Stomach (tissue), 9 donors: ENCODE data around the gene GPR37L1. TPM values are rescaled to one million over a fixed set of nuclear protein-coding genes. Genes with fewer than 3 reads are reported as not detected.

Experiments
- DNase-seq, 2 donors: peaks; one replicate each; pipeline versions ENCODE4 v3.0.0 to v3.0.0-alpha.2; 2013 to 2019
- H3K27ac ChIP-seq, 5 donors: fragments of 200-600 bp in 4 of 5; sonication (generic) in 4 of 5; one replicate each; pipeline ENCODE4 v1.5.1; 2013 to 2019; ENCODE audit warnings: mild to moderate bottlenecking in 1 of 5, moderate library complexity in 1 of 5
- H3K27me3 ChIP-seq, 3 donors: fragments of 200-600 bp; sonication (generic); one replicate each; pipeline ENCODE4 v1.5.1; 2017 to 2019; ENCODE audit warnings: mixed run types in 1 of 3
- H3K36me3 ChIP-seq, 4 donors: fragments of 200-600 bp; sonication (generic); 1 replicate in 3 of 4; 2 replicates in 1 of 4; pipeline ENCODE4 v1.5.1; 2016 to 2019
- H3K4me1 ChIP-seq, 4 donors: fragments of 200-600 bp; sonication (generic); one replicate each; pipeline ENCODE4 v1.5.1; 2016 to 2019
- H3K4me3 ChIP-seq, 4 donors: fragments of 200-600 bp; sonication (generic) in 3 of 4; one replicate each; pipeline ENCODE4 v1.5.1; 2016 to 2019; ENCODE audit warnings: mild to moderate bottlenecking in 1 of 4
- H3K9me3 ChIP-seq, 4 donors: fragments of 200-600 bp; sonication (generic); one replicate each; pipeline ENCODE4 v1.5.1; 2016 to 2019
- EP300 ChIP-seq: sonication (generic); formaldehyde crosslinking; IDR thresholded peaks from one replicate; pipeline ENCODE4 v1.6.1; 2017; ENCODE audit warnings: antibody characterized with exemption
- POLR2A ChIP-seq, 4 donors: fragments of 450-650 bp; IDR thresholded peaks; one replicate each; pipeline ENCODE4 v1.6.1; 2016; ENCODE audit warnings: antibody characterized with exemption in 4 of 4, control low read depth in 2 of 4, mild to moderate bottlenecking in 1 of 4, moderate library complexity in 1 of 4
- POLR2AphosphoS5 ChIP-seq, 3 donors: sonication (generic); formaldehyde crosslinking; IDR thresholded peaks; one replicate each; pipeline ENCODE4 v1.6.1; 2016; ENCODE audit warnings: antibody characterized with exemption in 3 of 3
- WGBS, 5 donors: extraction: QIAGEN DNeasy Blood & Tissue Kit in 3 of 5; methylation state at CpG; one replicate each; pipeline versions ENCODE4 v1.1.5 to v1.1.7; 2013 to 2018; 5-methylcytosine and 5-hydroxymethylcytosine counted together
- intact Hi-C: fragments of 100-400 bp; cut with DNase I; formaldehyde crosslinking; loops from one replicate; pipeline ENCODE4 v1.15.1; 2023; ENCODE audit warnings: low total_unique reads
- polyA plus RNA-seq, 3 donors: library from polyadenylated mRNA; stranded (reverse); fragments of 200-250 nt; gene quantifications; one replicate each; pipeline ENCODE4 v1.2.3, GENCODE V29; 2013
- small RNA-seq, 4 donors: library from RNA; depleted of rRNA; stranded (forward); fragments of <200 nt; gene quantifications; one replicate each; pipeline ENCODE3, GENCODE V24; 2016
- total RNA-seq, 5 donors: library from RNA; depleted of rRNA; stranded (reverse); fragments of >200 nt; gene quantifications; one replicate each; pipeline versions ENCODE4 v1.1.0 to v1.2.3, GENCODE V29; 2014 to 2016
- TF ChIP-seq, protein P1 (sequence below), 7 experiments: fragments of 450-650 bp in 4 of 7; fragments of 200-600 bp in 3 of 7; sonication (generic) in 3 of 7; IDR thresholded peaks; one replicate each; pipeline ENCODE4 v1.5.1; 2016 to 2019; ENCODE audit warnings: antibody characterized with exemption in 7 of 7, control low read depth in 2 of 7, mild to moderate bottlenecking in 1 of 7
- donor health status: healthy with polysubstance abuse.
- donor health status: Bipolar disorder and iron deficiency.
- donor health status: healthy.

GPR37L1 gene
- total and polyA plus RNA-seq, 8 donors = under 0.01 to 2.0 (median 0.18) TPM; not detected in 3

GRCh38 chr1:202181586-202181985 is 58.9 kb downstream of the GPR37L1 start:
- WGBS, 5 donors = 80 to 94% (median 84%) methylated on average over 5 to 7 of the region's 7 CpGs

GRCh38 chr1:202182040-202182877 is 59.5 kb downstream of the GPR37L1 start:
- Histone ChIP-seq H3K4me3 (no peak overlapping the region), H3K36me3 (no peaks in the 10 kb centered on the region), H3K4me1 (peaks cover 0 to 9% (median 6%) of the 10 kb centered on the region in 4 donors), H3K27ac (no peak overlapping the region), H3K9me3 (no peaks in the 10 kb centered on the region), H3K27me3 (peaks cover 0 to 82% (median 0%) of the 10 kb centered on the region in 3 donors)
- intact Hi-C loops = no loop called here
- DNase-seq = no peak
- WGBS, 5 donors = 84 to 89% (median 86%) methylated on average over 8 of the region's 8 CpGs
- TF ChIP-seq, protein P1, sequence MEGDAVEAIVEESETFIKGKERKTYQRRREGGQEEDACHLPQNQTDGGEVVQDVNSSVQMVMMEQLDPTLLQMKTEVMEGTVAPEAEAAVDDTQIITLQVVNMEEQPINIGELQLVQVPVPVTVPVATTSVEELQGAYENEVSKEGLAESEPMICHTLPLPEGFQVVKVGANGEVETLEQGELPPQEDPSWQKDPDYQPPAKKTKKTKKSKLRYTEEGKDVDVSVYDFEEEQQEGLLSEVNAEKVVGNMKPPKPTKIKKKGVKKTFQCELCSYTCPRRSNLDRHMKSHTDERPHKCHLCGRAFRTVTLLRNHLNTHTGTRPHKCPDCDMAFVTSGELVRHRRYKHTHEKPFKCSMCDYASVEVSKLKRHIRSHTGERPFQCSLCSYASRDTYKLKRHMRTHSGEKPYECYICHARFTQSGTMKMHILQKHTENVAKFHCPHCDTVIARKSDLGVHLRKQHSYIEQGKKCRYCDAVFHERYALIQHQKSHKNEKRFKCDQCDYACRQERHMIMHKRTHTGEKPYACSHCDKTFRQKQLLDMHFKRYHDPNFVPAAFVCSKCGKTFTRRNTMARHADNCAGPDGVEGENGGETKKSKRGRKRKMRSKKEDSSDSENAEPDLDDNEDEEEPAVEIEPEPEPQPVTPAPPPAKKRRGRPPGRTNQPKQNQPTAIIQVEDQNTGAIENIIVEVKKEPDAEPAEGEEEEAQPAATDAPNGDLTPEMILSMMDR (IDR thresholded peaks at IDR 0.05) = no peak
- no peak for TF ChIP-seq POLR2A (IDR thresholded peaks at IDR 0.05)
- no peak for TF ChIP-seq POLR2AphosphoS5 (IDR thresholded peaks at IDR 0.05)
- TF ChIP-seq EP300 = no peak

More at GRCh38 chr1:202181586-202181985, 58.9 kb downstream of the GPR37L1 start:
- Histone ChIP-seq H3K4me3 (no peak overlapping the region), H3K9me3 (no peaks in the 10 kb centered on the region), H3K27ac (no peak overlapping the region), H3K4me1 (peaks cover 0 to 9% (median 6%) of the 10 kb centered on the region in 4 donors), H3K27me3 (peaks cover 0 to 77% (median 0%) of the 10 kb centered on the region in 3 donors), H3K36me3 (no peaks in the 10 kb centered on the region)
- TF ChIP-seq EP300 (no peak), POLR2AphosphoS5 (IDR thresholded peaks at IDR 0.05) (no peak), POLR2A (IDR thresholded peaks at IDR 0.05) (no peak)
- TF ChIP-seq, protein P1 (IDR thresholded peaks at IDR 0.05) = no peak
- intact Hi-C loops = no loop called here
- no peak for DNase-seq

Small RNA genes within 50 kb of the gene (small RNA-seq; reads per million reads assigned to genes)
- 0 reads per million in 4 donors for gene CRIP1P3

Other genes with a start within 250 kb of the GPR37L1 start
- 10 to 100 TPM in 3 of 5 donors, 1 to 10 TPM in 1, under 1 TPM in 1; 0.87 to 33.3 (median 10.3) TPM for gene SHISA4, start 234.0 kb upstream of the GPR37L1 start, total RNA-seq
- gene SHISA4, start 234.0 kb upstream of the GPR37L1 start, polyA plus RNA-seq = 10 to 100 TPM; 14.1 to 18.3 (median 14.6) TPM
- gene LMOD1, start 176.4 kb upstream of the GPR37L1 start, total RNA-seq = 100 to 1,000 TPM in 3 of 5 donors, 10 to 100 TPM in 2; 27.5 to 420 (median 102) TPM
- 100 to 1,000 TPM in 1 of 3 donors, 10 to 100 TPM in 2; 19.6 to 117 (median 22.9) TPM for gene LMOD1, start 176.4 kb upstream of the GPR37L1 start, polyA plus RNA-seq
- gene TIMM17A, start 167.4 kb upstream of the GPR37L1 start, total RNA-seq = 10 to 100 TPM in 2 of 5 donors, 1 to 10 TPM in 3; 3.2 to 47.0 (median 7.1) TPM
- gene TIMM17A, start 167.4 kb upstream of the GPR37L1 start, polyA plus RNA-seq = 10 to 100 TPM; 26.1 to 48.8 (median 37.4) TPM
- 100 to 1,000 TPM in 3 of 5 donors, 10 to 100 TPM in 2; 23.3 to 900 (median 102) TPM for gene RNPEP, start 140.3 kb upstream of the GPR37L1 start, total RNA-seq
- gene RNPEP, start 140.3 kb upstream of the GPR37L1 start, polyA plus RNA-seq = 10 to 100 TPM; 31.6 to 38.6 (median 37.6) TPM
- gene ELF3, start 112.3 kb upstream of the GPR37L1 start, total RNA-seq = 1,000 to 10,000 TPM in 1 of 5 donors, 100 to 1,000 TPM in 4; 174 to 1,083 (median 289) TPM
- gene ELF3, start 112.3 kb upstream of the GPR37L1 start, polyA plus RNA-seq = 100 to 1,000 TPM; 146 to 253 (median 242) TPM
- 10 to 100 TPM in 4 of 5 donors, 1 to 10 TPM in 1; 7.8 to 34.5 (median 29.4) TPM for gene ARL8A, start 21.8 kb downstream of the GPR37L1 start, total RNA-seq
- 10 to 100 TPM; 18.3 to 20.4 (median 19.1) TPM for gene ARL8A, start 21.8 kb downstream of the GPR37L1 start, polyA plus RNA-seq
- 10 to 100 TPM in 1 of 5 donors, 1 to 10 TPM in 3, not detected in 1; 2.0 to 16.3 (median 4.6) TPM for gene PTPN7, start 37.7 kb downstream of the GPR37L1 start, total RNA-seq
- 1 to 10 TPM; 1.8 to 4.4 (median 2.1) TPM for gene PTPN7, start 37.7 kb downstream of the GPR37L1 start, polyA plus RNA-seq
- under 1 TPM in 2 of 5 donors, not detected in 3; 0.43 to 0.73 TPM for gene LGR6, start 70.9 kb downstream of the GPR37L1 start, total RNA-seq
- gene LGR6, start 70.9 kb downstream of the GPR37L1 start, polyA plus RNA-seq = 1 to 10 TPM in 1 of 3 donors, under 1 TPM in 1, not detected in 1; 0.15 to 3.5 TPM
- 10 to 100 TPM in 1 of 5 donors, 1 to 10 TPM in 3, not detected in 1; 1.0 to 12.3 (median 7.2) TPM for gene UBE2T, start 219.0 kb downstream of the GPR37L1 start, total RNA-seq
- 10 to 100 TPM in 2 of 3 donors, 1 to 10 TPM in 1; 5.2 to 18.1 (median 11.6) TPM for gene UBE2T, start 219.0 kb downstream of the GPR37L1 start, polyA plus RNA-seq
- 100 to 1,000 TPM in 4 of 5 donors, 10 to 100 TPM in 1; 76.5 to 352 (median 131) TPM for gene PPP1R12B, start 225.8 kb downstream of the GPR37L1 start, total RNA-seq
- gene PPP1R12B, start 225.8 kb downstream of the GPR37L1 start, polyA plus RNA-seq = 10 to 100 TPM in 2 of 3 donors, 1 to 10 TPM in 1; 9.7 to 12.1 (median 11.2) TPM